Measurements from ENCODE around the gene MUC5B.

MUC5B gene

DNA sequence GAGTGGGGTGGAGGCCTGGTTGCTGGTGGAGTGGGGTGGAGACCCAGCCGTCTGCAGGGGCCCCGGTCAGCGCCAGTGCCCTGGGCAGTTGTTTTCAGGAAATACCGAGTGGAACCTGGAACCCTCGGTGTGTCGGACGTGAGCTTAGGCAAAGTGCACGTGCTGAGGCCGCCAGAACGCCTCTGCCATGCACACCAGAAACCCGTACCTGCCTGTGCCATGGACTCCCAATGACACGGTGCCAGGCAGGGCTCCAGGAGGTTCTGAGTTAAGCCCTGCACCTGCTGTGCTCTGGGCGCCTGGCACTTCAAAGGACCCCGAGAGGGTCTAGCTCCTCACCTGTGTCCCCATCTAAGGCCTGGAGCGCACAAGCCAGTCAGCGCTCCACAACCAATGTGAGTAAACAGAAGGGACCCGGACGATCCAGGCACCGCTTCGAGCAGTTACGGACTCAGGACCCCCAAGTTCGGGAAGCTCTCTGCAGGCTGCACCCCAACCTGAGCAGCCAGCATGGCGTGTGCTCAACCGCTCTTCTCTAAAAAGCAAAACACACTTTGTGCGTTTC, 74.2 kb downstream of the MUC5B start:
- in situ Hi-C loops (cut with HindIII; ENCODE audit: low sequenced_read_pairs) = no loop called here
- TF ChIP-seq, protein P1, sequence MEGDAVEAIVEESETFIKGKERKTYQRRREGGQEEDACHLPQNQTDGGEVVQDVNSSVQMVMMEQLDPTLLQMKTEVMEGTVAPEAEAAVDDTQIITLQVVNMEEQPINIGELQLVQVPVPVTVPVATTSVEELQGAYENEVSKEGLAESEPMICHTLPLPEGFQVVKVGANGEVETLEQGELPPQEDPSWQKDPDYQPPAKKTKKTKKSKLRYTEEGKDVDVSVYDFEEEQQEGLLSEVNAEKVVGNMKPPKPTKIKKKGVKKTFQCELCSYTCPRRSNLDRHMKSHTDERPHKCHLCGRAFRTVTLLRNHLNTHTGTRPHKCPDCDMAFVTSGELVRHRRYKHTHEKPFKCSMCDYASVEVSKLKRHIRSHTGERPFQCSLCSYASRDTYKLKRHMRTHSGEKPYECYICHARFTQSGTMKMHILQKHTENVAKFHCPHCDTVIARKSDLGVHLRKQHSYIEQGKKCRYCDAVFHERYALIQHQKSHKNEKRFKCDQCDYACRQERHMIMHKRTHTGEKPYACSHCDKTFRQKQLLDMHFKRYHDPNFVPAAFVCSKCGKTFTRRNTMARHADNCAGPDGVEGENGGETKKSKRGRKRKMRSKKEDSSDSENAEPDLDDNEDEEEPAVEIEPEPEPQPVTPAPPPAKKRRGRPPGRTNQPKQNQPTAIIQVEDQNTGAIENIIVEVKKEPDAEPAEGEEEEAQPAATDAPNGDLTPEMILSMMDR (IDR thresholded peaks at IDR 0.05; ENCODE audit: low read depth, low read length) = no peak
- no peak for DNase-seq (ENCODE audit: low read depth, low spot score)
- H3K4me3 ChIP-seq (ENCODE audit: low read depth, low read length) = no peak overlapping the region

DNA sequence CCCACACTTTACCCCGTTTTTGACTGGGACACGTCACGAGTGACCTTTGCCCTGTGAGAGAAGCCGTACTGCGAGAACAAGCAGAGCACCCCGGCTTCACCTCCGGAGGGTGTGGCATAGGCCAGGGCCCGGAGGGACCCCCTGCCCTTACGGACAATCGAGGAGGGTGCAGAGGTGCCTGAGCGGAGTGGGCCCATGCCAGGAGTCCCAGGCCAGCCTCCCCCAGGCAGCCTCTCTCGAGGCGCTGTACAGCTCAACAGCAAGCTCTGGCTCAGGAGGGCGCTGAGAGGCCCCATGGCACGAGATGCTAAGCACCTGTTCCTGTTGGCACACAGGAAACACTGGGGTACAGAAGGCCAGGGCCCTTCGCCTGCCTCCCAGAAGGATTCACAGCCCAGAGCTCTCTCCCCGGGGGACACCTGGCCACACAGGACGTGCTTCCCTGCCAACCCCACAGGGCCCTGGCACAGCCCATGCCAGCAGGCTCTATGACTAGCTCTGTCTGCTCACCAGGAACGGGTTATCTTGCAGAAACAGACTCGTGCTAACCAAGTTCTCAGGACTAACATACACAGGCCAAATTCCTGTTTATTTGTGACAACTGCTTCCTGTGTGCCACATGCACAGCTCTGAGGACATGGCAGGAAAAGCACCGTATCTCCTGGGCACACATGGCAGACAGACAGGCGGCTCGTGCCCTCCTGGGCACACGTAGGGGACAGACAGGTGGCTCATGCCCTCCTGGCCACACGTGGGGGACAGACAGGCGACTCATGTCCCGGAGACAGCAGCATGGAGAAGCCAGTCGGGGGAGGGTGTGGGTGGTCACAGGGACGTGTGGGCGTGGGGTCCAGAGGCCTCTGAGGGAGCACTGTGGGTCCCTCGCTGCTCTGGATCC, 75.0 kb downstream of the MUC5B start:
- TF ChIP-seq, protein P1 (IDR thresholded peaks at IDR 0.05; ENCODE audit: low read depth, low read length) = no peak
- in situ Hi-C loops (cut with HindIII; ENCODE audit: low sequenced_read_pairs) = no loop called here
- no peak for DNase-seq (ENCODE audit: low read depth, low spot score)
- H3K4me3 ChIP-seq (ENCODE audit: low read depth, low read length) = no peak overlapping the region

DNA sequence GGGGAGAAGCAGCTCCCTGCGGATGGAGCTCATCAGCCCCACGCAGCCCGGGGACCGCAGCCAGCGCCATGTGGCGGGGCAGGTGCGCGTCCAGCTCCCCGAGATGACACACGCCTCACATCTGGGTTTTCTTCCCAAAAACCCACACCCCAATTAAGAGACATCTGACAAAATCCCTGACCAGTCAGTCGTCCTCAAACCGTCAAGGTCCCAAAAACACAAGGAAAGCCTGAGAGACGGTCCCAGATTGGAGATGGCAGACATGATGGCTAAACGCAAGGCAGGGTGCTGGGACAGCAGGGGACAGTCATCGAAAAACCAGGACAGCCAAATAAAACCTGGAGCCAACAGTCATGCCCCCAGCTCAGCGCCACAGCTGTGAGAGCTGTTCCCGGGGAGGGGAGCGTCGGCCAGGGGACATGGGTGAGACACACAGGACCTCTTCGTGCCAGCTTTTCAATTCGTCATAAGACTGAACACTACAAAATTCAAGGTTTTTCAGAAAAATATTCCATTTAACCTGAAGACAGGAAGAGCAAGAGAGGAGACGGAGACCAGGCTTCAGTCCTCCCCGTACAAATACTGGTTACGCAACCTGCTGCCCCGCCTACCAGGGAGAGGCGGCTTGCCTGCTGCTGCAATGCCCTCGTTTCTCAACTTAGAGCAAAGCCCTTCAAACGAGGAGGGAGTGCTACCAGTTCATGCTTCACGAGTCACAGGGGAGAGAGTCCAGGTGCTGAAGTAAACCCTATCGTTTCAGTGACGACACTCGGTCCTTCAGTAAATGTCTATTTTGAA, 76.0 kb downstream of the MUC5B start:
- DNase-seq (ENCODE audit: low read depth, low spot score) = no peak
- in situ Hi-C loops (cut with HindIII; ENCODE audit: low sequenced_read_pairs) = no loop called here
- TF ChIP-seq, protein P1 (IDR thresholded peaks at IDR 0.05; ENCODE audit: low read depth, low read length) = no peak
- H3K4me3 ChIP-seq (ENCODE audit: low read depth, low read length) = no peak overlapping the region

DNA sequence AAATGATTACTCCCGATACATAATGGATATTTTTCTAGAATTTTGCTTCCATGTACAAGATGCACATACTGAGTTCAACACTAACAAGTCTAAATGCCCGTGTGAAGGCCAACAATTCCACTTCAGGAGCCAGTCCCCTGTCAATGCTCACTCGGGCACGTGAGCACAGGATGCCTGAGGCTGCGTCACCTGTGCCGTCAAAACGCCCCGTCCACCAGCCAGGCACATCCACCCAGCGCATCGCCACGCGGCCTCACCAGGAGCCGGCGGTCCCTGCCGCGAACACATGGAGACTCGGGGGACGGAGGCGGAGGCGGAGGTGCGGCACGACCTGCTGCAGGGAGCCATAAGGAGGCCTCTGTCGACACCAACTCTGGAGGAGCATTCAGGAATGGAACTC, 76.8 kb downstream of the MUC5B start:
- TF ChIP-seq, protein P1 (IDR thresholded peaks at IDR 0.05; ENCODE audit: low read depth, low read length) = no peak
- in situ Hi-C loops (cut with HindIII; ENCODE audit: low sequenced_read_pairs) = no loop called here
- no peak for DNase-seq (ENCODE audit: low read depth, low spot score)
- no peak overlapping the region for H3K4me3 ChIP-seq (ENCODE audit: low read depth, low read length)

DNA sequence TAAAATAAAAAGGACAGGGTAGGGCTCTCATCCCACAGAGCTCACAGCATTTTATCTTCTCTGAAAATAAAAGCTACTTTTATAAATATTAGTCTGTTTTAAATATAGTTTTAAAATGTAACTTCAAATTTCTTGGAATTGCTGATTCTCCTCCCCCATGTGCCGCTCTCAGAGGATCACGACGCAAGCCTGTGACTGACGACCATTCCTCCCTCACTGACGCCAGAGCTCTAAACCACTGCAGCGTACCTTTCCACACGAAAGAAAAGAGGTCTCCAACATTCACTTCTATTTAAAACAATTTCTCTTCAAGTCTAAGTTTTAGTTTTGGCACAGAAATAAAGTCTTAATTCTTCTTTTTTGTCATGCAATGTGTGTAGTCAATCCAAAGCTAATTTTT, 77.3 kb downstream of the MUC5B start:
- TF ChIP-seq, protein P1 (IDR thresholded peaks at IDR 0.05; ENCODE audit: low read depth, low read length) = no peak
- H3K4me3 ChIP-seq (ENCODE audit: low read depth, low read length) = no peak overlapping the region
- DNase-seq (ENCODE audit: low read depth, low spot score) = no peak
- in situ Hi-C loops (cut with HindIII; ENCODE audit: low sequenced_read_pairs) = no loop called here

DNA sequence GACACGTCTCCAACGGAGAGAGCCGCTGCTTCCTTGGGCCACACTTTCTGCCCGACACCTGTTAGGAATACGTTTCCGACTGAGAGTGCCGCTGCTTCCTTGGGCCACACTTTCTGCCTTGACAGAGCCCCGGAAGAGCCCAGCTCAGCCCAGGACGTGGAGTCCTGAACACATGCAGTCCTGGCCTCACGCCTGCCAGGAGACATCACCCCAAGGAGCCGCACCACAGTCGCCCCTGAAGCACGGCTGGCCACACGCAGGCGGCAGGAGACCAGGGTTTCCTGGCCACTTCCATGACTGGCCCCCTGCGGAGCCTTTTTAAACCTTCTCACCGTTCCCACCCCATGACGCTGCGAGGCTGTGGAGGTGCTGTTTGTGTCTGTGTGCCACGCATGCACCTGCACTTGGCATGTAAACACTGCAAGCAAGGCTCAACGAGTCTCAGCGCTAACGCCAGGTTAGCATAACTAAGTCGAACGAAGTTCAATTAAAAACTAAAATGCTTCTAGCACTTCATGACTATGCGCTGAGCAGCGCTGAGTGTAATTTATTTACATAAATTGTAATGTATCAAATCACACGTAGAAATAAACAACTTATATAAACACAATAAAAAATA, 77.8 kb downstream of the MUC5B start:
- DNase-seq (ENCODE audit: low read depth, low spot score) = no peak
- no peak overlapping the region for H3K4me3 ChIP-seq (ENCODE audit: low read depth, low read length)
- TF ChIP-seq, protein P1 (IDR thresholded peaks at IDR 0.05; ENCODE audit: low read depth, low read length) = no peak
- in situ Hi-C loops (cut with HindIII; ENCODE audit: low sequenced_read_pairs) = no loop called here
